Stimulated activated memory B cell treated with anti-CD40 and anti-IgM and Interleukin-4, amounts not matched to agents 10 μg/mL and 1 μg/mL and 100 μg/mL, for 72 hours (primary cell): Measurements from ENCODE around the gene ARHGAP18.

Experiments used
- ATAC-seq: fragments of 150-1000 bp; cut with Tn5 transposase; 2 replicates; pipeline ENCODE4 v1.10.0; 2021
- H3K27ac Mint-ChIP-seq: one replicate; pipeline ENCODE4 v1.8.0; 2022; ENCODE audit warnings: mild to moderate bottlenecking, mixed read lengths
- H3K27me3 Mint-ChIP-seq: one replicate; pipeline ENCODE4 v1.8.0; 2022; ENCODE audit warnings: mixed read lengths
- H3K36me3 Mint-ChIP-seq: one replicate; pipeline ENCODE4 v1.8.0; 2022; ENCODE audit warnings: mixed read lengths
- H3K4me1 Mint-ChIP-seq: one replicate; pipeline ENCODE4 v1.8.0; 2022; ENCODE audit warnings: mixed read lengths
- H3K4me3 Mint-ChIP-seq: one replicate; pipeline ENCODE4 v1.8.0; 2022; ENCODE audit warnings: mild to moderate bottlenecking, moderate library complexity, mixed read lengths
- H3K9me3 Mint-ChIP-seq: one replicate; pipeline ENCODE4 v1.8.0; 2022; ENCODE audit warnings: mixed read lengths

Gene ARHGAP18

DNA sequence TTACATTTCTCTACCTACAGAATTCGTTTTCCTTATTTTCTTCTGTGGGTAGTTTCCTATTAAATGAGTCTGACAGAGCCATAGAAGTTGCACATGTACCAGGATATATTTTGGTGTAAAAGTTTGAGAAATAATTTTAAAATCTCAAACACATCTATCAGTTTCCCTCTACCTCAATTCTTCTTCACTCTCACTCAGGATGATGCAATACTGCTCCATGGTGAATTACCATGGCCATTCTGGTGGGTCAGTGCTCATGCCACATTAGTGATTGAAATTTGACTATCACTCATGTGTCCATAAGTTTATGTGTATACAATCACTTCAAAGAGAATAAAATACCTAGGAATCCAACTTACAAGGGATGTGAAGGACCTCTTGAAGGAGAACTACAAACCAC is 151.7 kb downstream of the ARHGAP18 start:
- H3K36me3 Mint-ChIP-seq, result no peaks in the 10 kb centered on the region

GRCh38 chr6:129555206-129555832 is 154.7 kb downstream of the ARHGAP18 start:
- no peak overlapping the region for H3K27ac Mint-ChIP-seq
- H3K27me3 Mint-ChIP-seq, result no peaks in the 10 kb centered on the region
- H3K9me3 Mint-ChIP-seq, result no peaks in the 10 kb centered on the region
- ATAC-seq, result no peak
- H3K36me3 Mint-ChIP-seq, result no peaks in the 10 kb centered on the region
- H3K4me1 Mint-ChIP-seq, result no peaks in the 10 kb centered on the region
- no peak overlapping the region for H3K4me3 Mint-ChIP-seq

More for the DNA sequence above, 151.7 kb downstream of the ARHGAP18 start:
- no peaks in the 10 kb centered on the region for H3K27me3 Mint-ChIP-seq
- no peak for ATAC-seq
- no peak overlapping the region for H3K27ac Mint-ChIP-seq
- no peaks in the 10 kb centered on the region for H3K9me3 Mint-ChIP-seq
- no peak overlapping the region for H3K4me3 Mint-ChIP-seq
- no peaks in the 10 kb centered on the region for H3K4me1 Mint-ChIP-seq

- no peaks in the 10 kb centered on the region for H3K27me3 Mint-ChIP-seq
- no peaks in the 10 kb centered on the region for H3K36me3 Mint-ChIP-seq
- ATAC-seq, result no peak
- no peak overlapping the region for H3K4me3 Mint-ChIP-seq
- H3K4me1 Mint-ChIP-seq, result no peaks in the 10 kb centered on the region
- H3K9me3 Mint-ChIP-seq, result no peaks in the 10 kb centered on the region
- H3K27ac Mint-ChIP-seq, result no peak overlapping the region
Measured at GRCh38 chr6:129552413-129552812, 157.6 kb downstream of the ARHGAP18 start.

DNA sequence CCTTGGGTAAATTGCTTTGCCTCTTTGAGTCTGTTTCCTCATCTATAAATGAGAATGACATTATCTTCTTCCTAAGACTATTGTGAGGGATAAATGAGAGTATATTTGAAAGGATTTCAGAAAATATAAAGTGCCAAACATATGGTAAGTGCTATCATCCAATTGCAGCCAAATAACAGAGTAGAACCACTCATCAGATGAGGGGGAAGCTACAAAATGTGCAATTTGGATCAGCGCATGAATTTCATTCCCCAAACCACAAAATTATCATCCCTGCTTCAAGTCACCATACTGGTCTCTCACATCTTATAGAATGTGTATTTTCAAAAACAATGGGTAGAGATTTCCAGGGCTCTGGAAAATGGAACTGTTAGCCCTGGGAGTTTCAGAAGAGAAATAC is 158.5 kb downstream of the ARHGAP18 start:
- Mint-ChIP-seq H3K36me3 (no peaks in the 10 kb centered on the region), H3K4me1 (no peaks in the 10 kb centered on the region), H3K27ac (no peak overlapping the region), H3K4me3 (no peak overlapping the region), H3K27me3 (no peaks in the 10 kb centered on the region), H3K9me3 (no peaks in the 10 kb centered on the region)
- ATAC-seq, result no peak

- Mint-ChIP-seq H3K4me3 (no peak overlapping the region), H3K27me3 (no peaks in the 10 kb centered on the region), H3K4me1 (no peaks in the 10 kb centered on the region), H3K27ac (no peak overlapping the region), H3K9me3 (peaks cover 3% of the 10 kb centered on the region), H3K36me3 (peaks cover 5% of the 10 kb centered on the region)
- no peak for ATAC-seq
Measured at GRCh38 chr6:129546702-129547101, 163.3 kb downstream of the ARHGAP18 start.

GRCh38 chr6:129544892-129545612 is 164.9 kb downstream of the ARHGAP18 start:
- Mint-ChIP-seq H3K9me3 (peaks cover 3% of the 10 kb centered on the region), H3K27me3 (no peaks in the 10 kb centered on the region), H3K4me3 (no peak overlapping the region), H3K4me1 (no peaks in the 10 kb centered on the region), H3K27ac (no peak overlapping the region), H3K36me3 (peaks cover 5% of the 10 kb centered on the region)
- ATAC-seq, result no peak

DNA sequence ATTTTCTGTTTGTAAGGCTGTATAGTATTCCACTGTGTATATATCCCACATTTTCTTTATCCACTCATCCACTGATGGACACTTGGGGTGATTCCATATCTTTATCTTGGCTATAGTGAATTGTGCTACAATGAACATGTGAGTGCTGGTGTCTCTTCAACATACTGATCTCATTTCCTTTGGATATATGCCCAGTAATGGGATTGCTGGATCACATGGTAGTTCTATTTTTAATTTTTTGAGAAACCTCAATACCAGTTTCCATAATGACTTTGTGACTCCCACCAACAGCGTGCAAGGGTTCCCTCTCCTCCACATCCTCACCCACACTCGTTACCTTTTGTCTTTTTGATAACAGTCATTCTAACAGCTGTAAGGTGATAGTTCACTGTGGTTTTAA is 166.0 kb downstream of the ARHGAP18 start:
- Mint-ChIP-seq H3K9me3 (peaks cover 3% of the 10 kb centered on the region), H3K4me1 (no peaks in the 10 kb centered on the region), H3K27me3 (no peaks in the 10 kb centered on the region), H3K4me3 (no peak overlapping the region), H3K27ac (no peak overlapping the region), H3K36me3 (peaks cover 5% of the 10 kb centered on the region)
- no peak for ATAC-seq

DNA sequence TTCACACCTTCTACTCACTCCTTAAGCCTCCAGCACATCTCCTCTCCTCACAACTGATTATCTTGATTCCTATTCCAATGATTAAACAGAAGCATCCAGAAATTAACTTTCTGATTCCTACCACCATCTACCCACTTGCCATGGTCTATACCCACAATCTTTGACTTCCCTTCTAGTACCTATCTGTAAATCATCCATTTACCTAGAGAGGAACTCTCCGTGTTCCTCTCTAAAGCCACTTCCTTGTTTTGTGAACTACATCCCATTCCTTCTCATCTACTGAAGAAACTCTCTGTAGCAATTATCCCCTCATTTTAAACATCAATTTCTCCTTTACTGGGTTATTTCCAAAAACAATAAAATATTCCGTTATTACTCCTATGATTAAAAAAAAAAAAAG is 167.3 kb downstream of the ARHGAP18 start:
- Mint-ChIP-seq H3K4me3 (no peak overlapping the region), H3K27me3 (no peaks in the 10 kb centered on the region), H3K4me1 (no peaks in the 10 kb centered on the region), H3K36me3 (peaks cover 5% of the 10 kb centered on the region), H3K27ac (no peak overlapping the region), H3K9me3 (peaks cover 3% of the 10 kb centered on the region)
- peak; percentile 6 for ATAC-seq

DNA sequence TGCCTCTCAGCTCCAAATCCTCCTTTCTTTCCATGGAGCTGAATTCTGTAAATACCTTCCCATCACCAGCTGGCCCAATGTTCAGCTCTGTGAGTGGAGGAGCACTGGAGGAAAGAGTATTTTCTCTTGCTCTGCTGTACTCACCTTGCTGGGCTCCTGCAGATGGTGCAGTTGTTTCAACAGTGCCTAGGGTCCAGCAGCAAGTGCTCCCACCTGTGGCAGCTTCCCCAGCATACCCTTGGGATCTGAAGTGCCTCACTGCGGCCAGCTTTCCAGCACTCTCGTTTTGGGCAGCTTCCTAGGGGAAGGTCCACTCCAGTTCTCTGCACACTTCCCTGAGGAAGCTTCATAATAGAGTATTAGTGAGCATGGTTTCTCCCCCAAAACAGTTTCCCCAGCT is 170.9 kb downstream of the ARHGAP18 start:
- no peaks in the 10 kb centered on the region for H3K27me3 Mint-ChIP-seq
- H3K9me3 Mint-ChIP-seq, result peaks cover under 1% of the 10 kb centered on the region
- ATAC-seq, result peak; percentile 5
- H3K36me3 Mint-ChIP-seq, result peaks cover 5% of the 10 kb centered on the region
- H3K4me3 Mint-ChIP-seq, result no peak overlapping the region
- no peak overlapping the region for H3K27ac Mint-ChIP-seq
- no peaks in the 10 kb centered on the region for H3K4me1 Mint-ChIP-seq

DNA sequence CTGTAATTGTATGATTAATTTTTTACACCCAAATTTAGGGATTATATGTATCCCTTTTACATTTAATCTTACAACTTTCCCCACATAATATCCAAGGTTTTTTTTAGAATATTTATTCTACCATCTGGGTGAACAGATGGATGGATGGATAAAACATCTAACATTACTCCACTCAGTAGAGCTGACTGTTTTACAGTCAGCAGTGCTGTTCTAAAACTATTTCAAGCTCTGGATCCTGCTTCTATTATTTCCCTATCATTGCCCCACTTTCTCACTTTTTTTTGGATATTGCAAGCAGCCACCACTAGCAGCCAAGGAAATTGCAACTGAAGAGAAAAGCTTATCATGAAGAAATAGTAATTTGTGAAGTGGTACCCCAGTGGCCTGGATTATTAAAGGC is 173.7 kb downstream of the ARHGAP18 start:
- Mint-ChIP-seq H3K4me3 (no peak overlapping the region), H3K9me3 (peaks cover 6% of the 10 kb centered on the region), H3K4me1 (no peaks in the 10 kb centered on the region), H3K27me3 (no peaks in the 10 kb centered on the region), H3K27ac (no peak overlapping the region), H3K36me3 (peaks cover 12% of the 10 kb centered on the region)
- ATAC-seq, result no peak

GRCh38 chr6:129534926-129535325 is 175.1 kb downstream of the ARHGAP18 start:
- Mint-ChIP-seq H3K36me3 (peaks cover 12% of the 10 kb centered on the region), H3K9me3 (peaks cover 6% of the 10 kb centered on the region), H3K4me3 (no peak overlapping the region), H3K4me1 (no peaks in the 10 kb centered on the region), H3K27me3 (no peaks in the 10 kb centered on the region), H3K27ac (no peak overlapping the region)
- ATAC-seq, result no peak
